ENCODE data around the gene ZNF780A.
"Not testable (repeated sequence)": the region's sequence is repeated elsewhere in the genome, so short reads cannot be mapped to it uniquely, and the experiment has no call there.

DNA sequence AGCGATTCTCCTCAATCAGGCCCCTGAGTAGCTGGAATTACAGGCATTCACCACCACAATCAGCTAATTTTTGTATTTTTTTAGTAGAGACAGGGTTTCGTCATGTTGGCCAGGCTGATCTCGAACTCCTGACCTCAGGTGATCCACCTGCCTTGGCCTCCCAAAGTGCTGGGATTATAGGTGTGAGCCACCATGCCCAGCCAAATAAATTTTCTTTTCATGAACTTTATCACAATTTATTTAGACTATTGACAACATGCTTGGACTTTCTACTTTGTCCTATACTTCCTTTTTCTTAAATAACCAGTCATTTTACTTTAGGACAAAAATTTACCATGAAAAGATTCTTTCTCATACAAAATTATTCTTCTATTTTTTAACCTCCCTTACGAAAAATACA, 21.5 kb upstream of the ZNF780A start:
- TF ChIP-seq, protein P1, sequence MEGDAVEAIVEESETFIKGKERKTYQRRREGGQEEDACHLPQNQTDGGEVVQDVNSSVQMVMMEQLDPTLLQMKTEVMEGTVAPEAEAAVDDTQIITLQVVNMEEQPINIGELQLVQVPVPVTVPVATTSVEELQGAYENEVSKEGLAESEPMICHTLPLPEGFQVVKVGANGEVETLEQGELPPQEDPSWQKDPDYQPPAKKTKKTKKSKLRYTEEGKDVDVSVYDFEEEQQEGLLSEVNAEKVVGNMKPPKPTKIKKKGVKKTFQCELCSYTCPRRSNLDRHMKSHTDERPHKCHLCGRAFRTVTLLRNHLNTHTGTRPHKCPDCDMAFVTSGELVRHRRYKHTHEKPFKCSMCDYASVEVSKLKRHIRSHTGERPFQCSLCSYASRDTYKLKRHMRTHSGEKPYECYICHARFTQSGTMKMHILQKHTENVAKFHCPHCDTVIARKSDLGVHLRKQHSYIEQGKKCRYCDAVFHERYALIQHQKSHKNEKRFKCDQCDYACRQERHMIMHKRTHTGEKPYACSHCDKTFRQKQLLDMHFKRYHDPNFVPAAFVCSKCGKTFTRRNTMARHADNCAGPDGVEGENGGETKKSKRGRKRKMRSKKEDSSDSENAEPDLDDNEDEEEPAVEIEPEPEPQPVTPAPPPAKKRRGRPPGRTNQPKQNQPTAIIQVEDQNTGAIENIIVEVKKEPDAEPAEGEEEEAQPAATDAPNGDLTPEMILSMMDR (IDR thresholded peaks at IDR 0.05; ENCODE audit: borderline replicate concordance, extremely low read depth, low read length, poor library complexity, severe bottlenecking) = not testable (repeated sequence)
- not testable (repeated sequence) for TF ChIP-seq EZH2 (IDR thresholded peaks at IDR 0.05; ENCODE audit: borderline replicate concordance, low read depth, low read length, severe bottlenecking)
